ENCODE data around the gene WWOX. TPM values are rescaled to one million over a fixed set of nuclear protein-coding genes. Genes with fewer than 3 reads are reported as not detected.

The WWOX gene
- total RNA-seq, 1 donor from 2014 or later = 34.9 TPM

- no peak for DNase-seq (ENCODE audit: low read depth)
- Histone ChIP-seq H3K36me3 (ENCODE audit: control insufficient read depth, insufficient read depth, low read length) (no peaks in the 10 kb centered on the region), H3K4me3 (ENCODE audit: low read depth, low read length) (no peak overlapping the region), H3K27me3 (ENCODE audit: control insufficient read depth, insufficient read depth, low read length) (no peaks in the 10 kb centered on the region)
- no peak for TF ChIP-seq CTCF (IDR thresholded peaks at IDR 0.05; ENCODE audit: insufficient read depth, low read length, poor library complexity, severe bottlenecking)
Observed at GRCh38 chr16:78476615-78477014, 377.2 kb downstream of the WWOX start.

GRCh38 chr16:78478267-78478861, 378.9 kb downstream of the WWOX start:
- DNase-seq (ENCODE audit: low read depth) = no peak
- no peaks in the 10 kb centered on the region for H3K36me3 ChIP-seq (ENCODE audit: control insufficient read depth, insufficient read depth, low read length)
- peak; percentile 59 for TF ChIP-seq CTCF (IDR thresholded peaks at IDR 0.05; ENCODE audit: insufficient read depth, low read length, poor library complexity, severe bottlenecking)
- H3K4me3 ChIP-seq (ENCODE audit: low read depth, low read length) = no peak overlapping the region
- H3K27me3 ChIP-seq (ENCODE audit: control insufficient read depth, insufficient read depth, low read length) = no peaks in the 10 kb centered on the region

- TF ChIP-seq CTCF (IDR thresholded peaks at IDR 0.05; ENCODE audit: insufficient read depth, low read length, poor library complexity, severe bottlenecking) = no peak
- no peak for DNase-seq (ENCODE audit: low read depth)
- Histone ChIP-seq H3K36me3 (ENCODE audit: control insufficient read depth, insufficient read depth, low read length) (no peaks in the 10 kb centered on the region), H3K27me3 (ENCODE audit: control insufficient read depth, insufficient read depth, low read length) (no peaks in the 10 kb centered on the region), H3K4me3 (ENCODE audit: low read depth, low read length) (no peak overlapping the region)
Observed at GRCh38 chr16:78479723-78480122, 380.3 kb downstream of the WWOX start.

- Histone ChIP-seq H3K36me3 (ENCODE audit: control insufficient read depth, insufficient read depth, low read length) (no peaks in the 10 kb centered on the region), H3K27me3 (ENCODE audit: control insufficient read depth, insufficient read depth, low read length) (no peaks in the 10 kb centered on the region), H3K4me3 (ENCODE audit: low read depth, low read length) (no peak overlapping the region)
- TF ChIP-seq CTCF (IDR thresholded peaks at IDR 0.05; ENCODE audit: insufficient read depth, low read length, poor library complexity, severe bottlenecking) = no peak
- no peak for DNase-seq (ENCODE audit: low read depth)
Observed at GRCh38 chr16:78480588-78480987, 381.1 kb downstream of the WWOX start.

GRCh38 chr16:78483124-78483992, 383.9 kb downstream of the WWOX start:
- DNase-seq (ENCODE audit: low read depth) = no peak
- H3K27me3 ChIP-seq (ENCODE audit: control insufficient read depth, insufficient read depth, low read length) = no peaks in the 10 kb centered on the region
- H3K4me3 ChIP-seq (ENCODE audit: low read depth, low read length) = no peak overlapping the region
- TF ChIP-seq CTCF (IDR thresholded peaks at IDR 0.05; ENCODE audit: insufficient read depth, low read length, poor library complexity, severe bottlenecking) = no peak
- no peaks in the 10 kb centered on the region for H3K36me3 ChIP-seq (ENCODE audit: control insufficient read depth, insufficient read depth, low read length)

Measured in kidney epithelial cell (primary cell).